ENCODE data around the gene CKMT1A. TPM values are rescaled to one million over a fixed set of nuclear protein-coding genes. Genes with fewer than 3 reads are reported as not detected.
"Not testable (repeated sequence)": the region's sequence is repeated elsewhere in the genome, so short reads cannot be mapped to it uniquely, and the experiment has no call there.

Gene CKMT1A
- total RNA-seq, 2 donors from 2014 or later, result not detected

- not testable (repeated sequence) for H3K27ac Mint-ChIP-seq; H3K36me3 Mint-ChIP-seq; ATAC-seq; H3K9me3 Mint-ChIP-seq; DNase-seq (ENCODE audit: low spot score in 2 of 2)
Measured at GRCh38 chr15:43728053-43728725, 34.5 kb downstream of the CKMT1A start.

DNA sequence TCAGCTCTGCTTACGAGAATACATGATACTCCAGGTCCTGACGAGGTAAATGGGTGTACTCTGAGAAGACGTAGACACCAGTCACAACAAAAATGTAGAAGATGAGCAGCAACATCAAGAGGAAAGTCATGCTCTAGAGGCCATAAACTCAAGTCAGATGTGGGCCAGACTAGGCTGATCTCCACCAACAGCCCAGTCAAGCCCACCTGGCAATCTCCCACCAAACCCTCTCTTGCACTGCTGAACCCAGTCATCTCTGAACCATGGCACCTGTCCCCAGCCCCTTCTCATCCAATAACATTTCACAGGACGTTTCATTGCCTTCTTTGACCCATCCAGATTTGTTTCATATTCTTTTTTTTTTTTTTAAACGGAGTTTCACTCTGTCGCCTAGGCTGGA, 41.8 kb downstream of the CKMT1A start:
- DNase-seq (ENCODE audit: low spot score in 2 of 2) (no peak), ATAC-seq (no peak)
- Mint-ChIP-seq H3K36me3 (no peaks in the 10 kb centered on the region), H3K27ac (no peak overlapping the region), H3K9me3 (no peaks in the 10 kb centered on the region)

DNA sequence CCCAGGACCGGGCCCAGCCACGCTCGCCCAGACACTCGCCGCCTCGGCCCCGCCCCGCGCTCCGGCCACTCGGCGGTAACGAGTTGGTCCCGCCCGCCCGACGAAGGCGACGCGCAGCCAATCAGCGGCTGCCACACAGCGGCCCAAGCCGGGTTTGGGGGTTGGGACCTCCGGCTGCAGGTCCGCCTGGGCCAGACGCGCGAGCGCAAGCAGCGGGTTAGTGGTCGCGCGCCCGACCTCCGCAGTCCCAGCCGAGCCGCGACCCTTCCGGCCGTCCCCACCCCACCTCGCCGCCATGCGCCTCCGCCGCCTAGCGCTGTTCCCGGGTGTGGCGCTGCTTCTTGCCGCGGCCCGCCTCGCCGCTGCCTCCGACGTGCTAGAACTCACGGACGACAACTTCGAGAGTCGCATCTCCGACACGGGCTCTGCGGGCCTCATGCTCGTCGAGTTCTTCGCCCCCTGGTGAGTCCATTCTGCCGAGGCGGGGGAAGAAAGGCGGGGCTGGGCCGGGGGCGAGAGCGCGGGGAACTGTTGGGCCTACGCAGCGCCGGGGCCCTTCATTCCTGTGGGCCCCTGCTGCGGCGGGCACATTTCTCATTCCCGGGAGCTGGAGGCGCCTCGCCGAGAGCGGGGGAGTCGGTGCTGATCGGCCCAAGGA, 52.7 kb downstream of the CKMT1A start, which contains the start of gene PDIA3:
PDIA3 (plus strand) TSS at position 194 of the 658 bp plus-strand sequence; CDS start at position 296, 102 bp downstream.
- H3K27ac Mint-ChIP-seq, result peak within 1 kb of the TSS; percentile 95 to 97
- peak; percentile 88 to 92 for DNase-seq (ENCODE audit: low spot score in 2 of 2)
- not testable (repeated sequence) for H3K9me3 Mint-ChIP-seq
- peaks cover 15 to 29% of the 10 kb centered on the region in 2 donors for H3K36me3 Mint-ChIP-seq
- ATAC-seq, result peak; percentile 86 to 89

DNA sequence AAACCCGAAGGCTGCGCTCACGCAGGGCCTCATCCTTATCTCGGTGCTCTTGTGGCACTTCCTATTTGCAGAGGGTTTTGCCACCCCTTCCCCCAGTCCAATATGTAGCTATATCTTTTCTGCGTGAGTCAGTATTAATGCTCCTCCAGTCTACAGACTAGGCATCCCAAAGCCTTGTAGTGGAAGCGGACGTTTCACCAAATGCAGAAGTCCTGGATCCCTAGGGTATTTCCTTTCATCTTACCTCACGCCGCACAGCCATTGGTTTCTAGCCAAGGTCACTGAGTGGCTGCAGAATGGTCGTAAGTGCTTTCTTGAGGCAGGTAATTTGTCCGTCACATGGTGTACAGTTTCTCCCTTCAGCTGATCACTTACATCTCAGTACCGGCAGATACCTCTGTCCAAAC, 53.2 kb downstream of the CKMT1A start:
- ATAC-seq, result peak; percentile 27 to 34
- not testable (repeated sequence) for DNase-seq (ENCODE audit: low spot score in 2 of 2)

DNA sequence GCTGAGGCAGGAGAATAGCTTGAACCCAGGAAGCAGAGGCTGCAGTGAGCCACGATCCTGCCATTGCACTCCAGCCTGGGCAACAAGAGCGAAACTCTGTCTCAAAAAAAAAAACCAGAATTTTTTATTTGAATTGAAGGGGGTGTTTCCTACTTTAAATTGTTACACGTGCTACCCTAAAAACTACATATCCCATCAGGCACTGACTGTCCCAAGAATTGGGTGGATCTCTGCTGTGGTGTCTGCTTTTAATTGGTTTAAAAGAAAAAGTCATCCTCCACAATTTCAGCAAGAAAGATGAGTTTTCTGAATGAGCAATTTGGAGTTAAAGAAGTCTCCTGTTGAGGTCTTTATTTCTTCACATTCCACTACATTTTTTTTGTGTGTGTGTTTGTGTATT, 54.7 kb downstream of the CKMT1A start:
- H3K36me3 Mint-ChIP-seq, result peaks cover 22 to 29% of the 10 kb centered on the region in 2 donors
- peak overlapping the region; percentile 87 to 97 for H3K27ac Mint-ChIP-seq
- ATAC-seq, result no peak
- no peak for DNase-seq (ENCODE audit: low spot score in 2 of 2)
- no peaks in the 10 kb centered on the region for H3K9me3 Mint-ChIP-seq

More for the DNA sequence above, 53.2 kb downstream of the CKMT1A start:
- Mint-ChIP-seq H3K36me3 (peaks cover 17 to 29% of the 10 kb centered on the region in 2 donors), H3K27ac (peak overlapping the region; percentile 95 to 97)
- not testable (repeated sequence) for H3K9me3 Mint-ChIP-seq

Other genes starting within 250 kb of the CKMT1A start
- gene TP53BP1, start 200.7 kb upstream of the CKMT1A start, total RNA-seq, result 10 to 100 TPM; 24.0 to 35.9 TPM
- 1 to 10 TPM in 1 of 2 donors, under 1 TPM in 1; 0.84 to 1.4 TPM for gene MAP1A, start 176.3 kb upstream of the CKMT1A start, total RNA-seq
- gene PPIP5K1, start 103.7 kb upstream of the CKMT1A start, total RNA-seq, result 10 to 100 TPM; 27.8 to 51.3 TPM
- 1 to 10 TPM in 1 of 2 donors, under 1 TPM in 1; 0.34 to 1.1 TPM for gene CKMT1B, start 99.8 kb upstream of the CKMT1A start, total RNA-seq
- 1 to 10 TPM; 2.3 to 2.6 TPM for gene STRC, start 75.1 kb upstream of the CKMT1A start, total RNA-seq
- 1 to 10 TPM; 4.4 to 8.1 TPM for gene CATSPER2, start 45.0 kb upstream of the CKMT1A start, total RNA-seq
- gene PDIA3, start 52.6 kb downstream of the CKMT1A start, total RNA-seq, result 100 to 1,000 TPM; 144 to 224 TPM
- 1 to 10 TPM; 4.5 to 9.3 TPM for gene ELL3, start 83.1 kb downstream of the CKMT1A start, total RNA-seq
- gene SERF2, start 98.5 kb downstream of the CKMT1A start, total RNA-seq, result 100 to 1,000 TPM; 714 to 722 TPM
- under 1 TPM; 0.31 to 0.61 TPM for gene SERINC4, start 106.4 kb downstream of the CKMT1A start, total RNA-seq
- 10 to 100 TPM; 11.6 to 35.2 TPM for gene HYPK, start 106.7 kb downstream of the CKMT1A start, total RNA-seq
- gene MFAP1, start 130.8 kb downstream of the CKMT1A start, total RNA-seq, result 10 to 100 TPM; 48.5 to 50.2 TPM
- 100 to 1,000 TPM in 1 of 2 donors, 10 to 100 TPM in 1; 70.8 to 124 TPM for gene WDR76, start 133.1 kb downstream of the CKMT1A start, total RNA-seq